ENCODE results near the gene ERBB4.
"Not testable (repeated sequence)": the region's sequence is repeated elsewhere in the genome, so short reads cannot be mapped to it uniquely, and the experiment has no call there.

ERBB4 gene

GRCh38 chr2:212528106-212528856, 10.3 kb downstream of the ERBB4 start:
- FAIRE-seq: no peak

- no peak for FAIRE-seq
Measured at GRCh38 chr2:212526059-212526458, 12.5 kb downstream of the ERBB4 start.

GRCh38 chr2:212523756-212524155, 14.8 kb downstream of the ERBB4 start:
- FAIRE-seq: no peak

GRCh38 chr2:212520340-212520739, 18.3 kb downstream of the ERBB4 start:
- no peak for FAIRE-seq

GRCh38 chr2:212517693-212518092, 20.9 kb downstream of the ERBB4 start:
- no peak for FAIRE-seq

GRCh38 chr2:212505586-212505985, 33.0 kb downstream of the ERBB4 start:
- no peak for FAIRE-seq

GRCh38 chr2:212495046-212495445, 43.6 kb downstream of the ERBB4 start:
- FAIRE-seq: no peak

- no peak for FAIRE-seq
Measured at GRCh38 chr2:212494418-212495020, 44.1 kb downstream of the ERBB4 start.

GRCh38 chr2:212489719-212490346, 48.8 kb downstream of the ERBB4 start:
- FAIRE-seq: no peak

- no peak for FAIRE-seq
Measured at GRCh38 chr2:212488611-212489010, 50.0 kb downstream of the ERBB4 start.

- FAIRE-seq: no peak
Measured at GRCh38 chr2:212484563-212485080, 54.0 kb downstream of the ERBB4 start.

- FAIRE-seq: no peak
Measured at GRCh38 chr2:212480447-212480846, 58.2 kb downstream of the ERBB4 start.

GRCh38 chr2:212477571-212477970, 61.0 kb downstream of the ERBB4 start:
- FAIRE-seq: no peak

GRCh38 chr2:212473211-212473610, 65.4 kb downstream of the ERBB4 start:
- FAIRE-seq: no peak

- not testable (repeated sequence) for FAIRE-seq
Measured at GRCh38 chr2:212467551-212467950, 71.1 kb downstream of the ERBB4 start.

GRCh38 chr2:212465456-212465855, 73.1 kb downstream of the ERBB4 start:
- FAIRE-seq: no peak

GRCh38 chr2:212461708-212462107, 76.9 kb downstream of the ERBB4 start:
- FAIRE-seq: not testable (repeated sequence)

GRCh38 chr2:212454149-212454548, 84.5 kb downstream of the ERBB4 start:
- no peak for FAIRE-seq

GRCh38 chr2:212451786-212452231, 86.8 kb downstream of the ERBB4 start:
- no peak for FAIRE-seq

GRCh38 chr2:212448698-212449097, 89.9 kb downstream of the ERBB4 start:
- FAIRE-seq: no peak

GRCh38 chr2:212441821-212442220, 96.8 kb downstream of the ERBB4 start:
- FAIRE-seq: no peak

- FAIRE-seq: no peak
Measured at GRCh38 chr2:212441141-212441540, 97.5 kb downstream of the ERBB4 start.

- FAIRE-seq: no peak
Measured at GRCh38 chr2:212428681-212429478, 109.7 kb downstream of the ERBB4 start.
